Endodermal cell (in vitro differentiated cells): ENCODE data around the gene PTPRQ. TPM values are rescaled to one million over a fixed set of nuclear protein-coding genes. Genes with fewer than 3 reads are reported as not detected.

Experiments used
- DNase-seq: peaks from one replicate; pipeline ENCODE4 v3.0.0-alpha.2; 2017
- H3K27ac ChIP-seq: 2 replicates; pipeline ENCODE4 v1.5.1; 2013; ENCODE audit warnings: mild to moderate bottlenecking, low read depth, low read length, moderate library complexity
- H3K27me3 ChIP-seq: 2 replicates; pipeline ENCODE4 v1.6.1; 2013; ENCODE audit warnings: mild to moderate bottlenecking, low read length, moderate library complexity; ENCODE audit not compliant: insufficient read depth, control insufficient read depth, poor library complexity, severe bottlenecking
- H3K36me3 ChIP-seq: 2 replicates; pipeline ENCODE4 v1.7.0; 2013; ENCODE audit warnings: mild to moderate bottlenecking, low read length, moderate library complexity; ENCODE audit not compliant: control insufficient read depth, insufficient read depth
- H3K4me1 ChIP-seq: one replicate; pipeline ENCODE4 v1.7.0; 2013; ENCODE audit warnings: low read length; ENCODE audit not compliant: control insufficient read depth, insufficient read depth
- H3K4me3 ChIP-seq: 2 replicates; pipeline ENCODE4 v1.5.1; 2013; ENCODE audit warnings: mild to moderate bottlenecking, low read length, moderate library complexity
- H3K9ac ChIP-seq: 2 replicates; pipeline ENCODE4 v1.6.1; 2013; ENCODE audit warnings: mild to moderate bottlenecking, low read length, moderate library complexity; ENCODE audit not compliant: poor library complexity, severe bottlenecking; ENCODE audit errors: extremely low read depth
- H3K9me3 ChIP-seq: 2 replicates; pipeline ENCODE4 v1.6.1; 2013; ENCODE audit warnings: mild to moderate bottlenecking, low read length, moderate library complexity; ENCODE audit not compliant: control insufficient read depth
- H3K27ac Mint-ChIP-seq: 2 replicates; pipeline ENCODE4 v1.8.0; 2020; ENCODE audit warnings: mixed read lengths
- H3K27me3 Mint-ChIP-seq: 2 replicates; pipeline ENCODE4 v1.8.0; 2021; ENCODE audit warnings: mild to moderate bottlenecking, mixed read lengths; ENCODE audit not compliant: insufficient read depth
- H3K36me3 Mint-ChIP-seq: 2 replicates; pipeline ENCODE4 v1.8.0; 2020; ENCODE audit warnings: low read depth, mixed read lengths
- H3K4me1 Mint-ChIP-seq: 2 replicates; pipeline ENCODE4 v1.8.0; 2020; ENCODE audit warnings: mixed read lengths
- H3K4me3 Mint-ChIP-seq: 2 replicates; pipeline ENCODE4 v1.8.0; 2020; ENCODE audit warnings: mild to moderate bottlenecking, moderate library complexity, mixed read lengths
- H3K9me3 Mint-ChIP-seq: 2 replicates; pipeline ENCODE4 v1.8.0; 2020; ENCODE audit warnings: mild to moderate bottlenecking, mixed read lengths
- WGBS, 2 experiments: methylation state at CpG; one replicate each; pipeline versions ENCODE4 v1.1.5 to v1.1.7; 2013; ENCODE audit warnings: missing lambda C conversion rate in 2 of 2, mixed read lengths in 1 of 2; ENCODE audit not compliant: insufficient coverage in 1 of 2, insufficient read length in 1 of 2; 5-methylcytosine and 5-hydroxymethylcytosine counted together
- long read RNA-seq, 4 experiments: library from polyadenylated mRNA in 2 of 4; library from RNA in 1 of 4; library from capped mRNA in 1 of 4; stranded (forward) in 3 of 4; unstranded in 1 of 4; transcript quantifications; one replicate each; pipeline ENCODE4 v2.0.0, GENCODE V29; 2020 to 2021; ENCODE audit warnings: inconsistent platforms in 1 of 4
- polyA plus RNA-seq, 2 experiments: library from polyadenylated mRNA; stranded (reverse); fragments of 50-300 nt; gene quantifications; one replicate each; pipeline ENCODE4 v1.2.3, GENCODE V29; 2013
- total RNA-seq, 2 donors: library from RNA; stranded (reverse); fragmentation: NEBNext Ultra II Directional in 1 of 2; extraction: Animal tissue kit (Norgen Biotek cat#: 25700) in 1 of 2; gene quantifications; 2 replicates in 1 of 2; 3 replicates in 1 of 2; pipeline ENCODE4 v1.2.1, GENCODE V29; 2021
- TF ChIP-seq, protein P1 (sequence below): fragments of 200-600 bp; sonication (generic); conservative IDR thresholded peaks from 2 replicates; pipeline ENCODE4 v1.5.0; 2021; ENCODE audit warnings: antibody characterized with exemption, mild to moderate bottlenecking

PTPRQ gene, protein sequence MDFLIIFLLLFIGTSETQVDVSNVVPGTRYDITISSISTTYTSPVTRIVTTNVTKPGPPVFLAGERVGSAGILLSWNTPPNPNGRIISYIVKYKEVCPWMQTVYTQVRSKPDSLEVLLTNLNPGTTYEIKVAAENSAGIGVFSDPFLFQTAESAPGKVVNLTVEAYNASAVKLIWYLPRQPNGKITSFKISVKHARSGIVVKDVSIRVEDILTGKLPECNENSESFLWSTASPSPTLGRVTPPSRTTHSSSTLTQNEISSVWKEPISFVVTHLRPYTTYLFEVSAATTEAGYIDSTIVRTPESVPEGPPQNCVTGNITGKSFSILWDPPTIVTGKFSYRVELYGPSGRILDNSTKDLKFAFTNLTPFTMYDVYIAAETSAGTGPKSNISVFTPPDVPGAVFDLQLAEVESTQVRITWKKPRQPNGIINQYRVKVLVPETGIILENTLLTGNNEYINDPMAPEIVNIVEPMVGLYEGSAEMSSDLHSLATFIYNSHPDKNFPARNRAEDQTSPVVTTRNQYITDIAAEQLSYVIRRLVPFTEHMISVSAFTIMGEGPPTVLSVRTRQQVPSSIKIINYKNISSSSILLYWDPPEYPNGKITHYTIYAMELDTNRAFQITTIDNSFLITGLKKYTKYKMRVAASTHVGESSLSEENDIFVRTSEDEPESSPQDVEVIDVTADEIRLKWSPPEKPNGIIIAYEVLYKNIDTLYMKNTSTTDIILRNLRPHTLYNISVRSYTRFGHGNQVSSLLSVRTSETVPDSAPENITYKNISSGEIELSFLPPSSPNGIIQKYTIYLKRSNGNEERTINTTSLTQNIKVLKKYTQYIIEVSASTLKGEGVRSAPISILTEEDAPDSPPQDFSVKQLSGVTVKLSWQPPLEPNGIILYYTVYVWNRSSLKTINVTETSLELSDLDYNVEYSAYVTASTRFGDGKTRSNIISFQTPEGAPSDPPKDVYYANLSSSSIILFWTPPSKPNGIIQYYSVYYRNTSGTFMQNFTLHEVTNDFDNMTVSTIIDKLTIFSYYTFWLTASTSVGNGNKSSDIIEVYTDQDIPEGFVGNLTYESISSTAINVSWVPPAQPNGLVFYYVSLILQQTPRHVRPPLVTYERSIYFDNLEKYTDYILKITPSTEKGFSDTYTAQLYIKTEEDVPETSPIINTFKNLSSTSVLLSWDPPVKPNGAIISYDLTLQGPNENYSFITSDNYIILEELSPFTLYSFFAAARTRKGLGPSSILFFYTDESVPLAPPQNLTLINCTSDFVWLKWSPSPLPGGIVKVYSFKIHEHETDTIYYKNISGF (N-terminal part only)
- total RNA-seq = under 1 TPM in 1 of 2 donors, not detected in 1; 0.13 TPM
- 0.18 TPM for polyA plus RNA-seq (2013, experiment 1 of 2)
- 0.25 TPM for polyA plus RNA-seq (2013, experiment 2 of 2)
- long read RNA-seq, experiment 1 = 0 reads
- long read RNA-seq, experiment 2, partial matches to known transcripts = 0 of 13 reads
- long read RNA-seq, experiment 2, other reads (novel, unspliced or antisense) = 13 of 13 reads
- long read RNA-seq, experiment 3, partial matches to known transcripts = 0 of 1 reads
- long read RNA-seq, experiment 3, other reads (novel, unspliced or antisense) = 1 of 1 reads
- long read RNA-seq, experiment 4 = 0 reads

DNA sequence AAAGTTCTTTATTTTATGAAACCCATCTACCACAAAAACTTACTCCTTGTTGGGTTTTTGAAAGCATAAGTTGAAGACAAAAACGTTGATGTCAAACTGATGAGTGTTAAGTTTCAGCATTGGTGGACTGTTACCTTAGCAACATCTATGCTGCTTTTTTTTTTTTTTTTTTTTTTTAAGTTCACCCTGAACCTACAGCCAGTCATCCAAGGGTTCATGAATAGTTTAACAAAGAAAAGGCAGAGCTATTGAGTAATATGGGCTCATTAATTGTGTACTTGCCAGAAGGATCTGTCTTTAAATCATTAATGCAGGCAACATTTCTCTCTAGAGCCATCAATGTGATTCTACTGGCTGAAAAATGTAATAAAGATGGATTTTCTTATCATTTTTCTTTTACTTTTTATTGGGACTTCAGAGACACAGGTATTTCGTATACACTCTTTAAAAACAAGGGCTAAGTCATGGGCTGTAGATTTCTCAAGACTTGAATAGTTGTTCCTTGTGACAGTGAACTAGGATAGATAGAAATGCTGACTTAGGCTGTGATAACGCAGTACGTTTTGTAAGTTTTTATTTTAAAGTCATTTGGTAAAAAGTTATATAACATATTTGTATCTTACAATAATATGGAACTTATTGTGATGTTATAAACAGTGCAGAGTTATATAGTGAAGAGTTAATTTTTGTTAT lies at the start of gene PTPRQ:
Gene PTPRQ (plus strand): TSS at position 262 of the 693 bp plus-strand sequence. CDS start 111 bp downstream, at position 373.
- Histone ChIP-seq H3K4me3 (no peak within 1 kb of the TSS), H3K9ac (no peak within 1 kb of the TSS), H3K27me3 (no peaks in the 10 kb centered on the region), H3K27ac (no peak within 1 kb of the TSS), H3K9me3 (no peaks in the 10 kb centered on the region), H3K4me1 (no peaks in the 10 kb centered on the region), H3K36me3 (no peaks in the 10 kb centered on the region)
- H3K27me3 Mint-ChIP-seq = no peaks in the 10 kb centered on the region
- no peak within 1 kb of the TSS for H3K27ac Mint-ChIP-seq
- DNase-seq = no peak
- no peak within 1 kb of the TSS for H3K4me3 Mint-ChIP-seq
- TF ChIP-seq, protein P1, sequence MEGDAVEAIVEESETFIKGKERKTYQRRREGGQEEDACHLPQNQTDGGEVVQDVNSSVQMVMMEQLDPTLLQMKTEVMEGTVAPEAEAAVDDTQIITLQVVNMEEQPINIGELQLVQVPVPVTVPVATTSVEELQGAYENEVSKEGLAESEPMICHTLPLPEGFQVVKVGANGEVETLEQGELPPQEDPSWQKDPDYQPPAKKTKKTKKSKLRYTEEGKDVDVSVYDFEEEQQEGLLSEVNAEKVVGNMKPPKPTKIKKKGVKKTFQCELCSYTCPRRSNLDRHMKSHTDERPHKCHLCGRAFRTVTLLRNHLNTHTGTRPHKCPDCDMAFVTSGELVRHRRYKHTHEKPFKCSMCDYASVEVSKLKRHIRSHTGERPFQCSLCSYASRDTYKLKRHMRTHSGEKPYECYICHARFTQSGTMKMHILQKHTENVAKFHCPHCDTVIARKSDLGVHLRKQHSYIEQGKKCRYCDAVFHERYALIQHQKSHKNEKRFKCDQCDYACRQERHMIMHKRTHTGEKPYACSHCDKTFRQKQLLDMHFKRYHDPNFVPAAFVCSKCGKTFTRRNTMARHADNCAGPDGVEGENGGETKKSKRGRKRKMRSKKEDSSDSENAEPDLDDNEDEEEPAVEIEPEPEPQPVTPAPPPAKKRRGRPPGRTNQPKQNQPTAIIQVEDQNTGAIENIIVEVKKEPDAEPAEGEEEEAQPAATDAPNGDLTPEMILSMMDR = no peak
- H3K4me1 Mint-ChIP-seq = no peaks in the 10 kb centered on the region
- H3K36me3 Mint-ChIP-seq = no peaks in the 10 kb centered on the region
- 95% methylated on average over 1 of the region's 4 CpGs; no CpG with 5 or more reads in 1 of the 2 experiments for WGBS, 2 experiments
- peaks cover 13% of the 10 kb centered on the region for H3K9me3 Mint-ChIP-seq

DNA sequence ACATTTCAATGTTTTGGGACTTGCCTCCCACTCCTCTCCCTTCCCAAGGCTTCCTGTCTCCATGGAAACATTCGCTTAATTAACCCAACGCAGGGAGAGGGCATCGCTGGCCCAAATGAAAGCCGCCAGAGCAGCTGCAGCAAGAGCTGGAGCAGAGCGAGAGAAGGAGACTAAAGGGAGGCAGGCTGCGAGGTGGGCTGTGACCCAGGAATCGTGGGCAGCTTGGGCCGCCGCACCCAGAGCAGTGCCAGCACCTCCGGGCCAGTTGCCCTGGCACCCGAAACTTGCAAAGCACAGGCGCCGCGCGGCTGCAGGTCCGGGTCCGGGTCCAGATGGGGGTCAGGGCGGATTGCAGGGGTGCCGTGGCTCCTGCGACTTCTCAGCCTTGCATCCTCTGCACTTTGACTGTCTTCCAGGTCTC lies 43.5 kb upstream of the PTPRQ start:
- TF ChIP-seq, protein P1 = no peak
- no peaks in the 10 kb centered on the region for H3K27me3 ChIP-seq
- H3K4me3 ChIP-seq = no peak overlapping the region
- no peaks in the 10 kb centered on the region for H3K9me3 ChIP-seq
- Mint-ChIP-seq H3K36me3 (no peaks in the 10 kb centered on the region), H3K4me3 (no peak overlapping the region), H3K9me3 (no peaks in the 10 kb centered on the region), H3K4me1 (no peaks in the 10 kb centered on the region), H3K27me3 (peaks cover 11% of the 10 kb centered on the region), H3K27ac (no peak overlapping the region)
- WGBS, 2 experiments = 93 to 96% methylated on average over 14 to 20 of the region's 20 CpGs
- DNase-seq = peak; percentile 72
- no peaks in the 10 kb centered on the region for H3K36me3 ChIP-seq
- H3K4me1 ChIP-seq = no peaks in the 10 kb centered on the region
- no peak overlapping the region for H3K27ac ChIP-seq
- H3K9ac ChIP-seq = no peak overlapping the region
